Endothelial cell of umbilical vein (primary cell): ENCODE results near the gene RNASE9.

Experiments
- CTCF ChIP-seq, 2 donors: IDR thresholded peaks; 1 replicate in 1 of 2; 2 replicates in 1 of 2; pipeline ENCODE4 v1.5.1; 2011; ENCODE audit warnings: low read length in 2 of 2, mild to moderate bottlenecking in 2 of 2, moderate library complexity in 2 of 2, control low read depth in 1 of 2, inconsistent platforms in 1 of 2, low read depth in 1 of 2; ENCODE audit not compliant: insufficient read depth in 1 of 2; ENCODE audit errors: extremely low read depth in 1 of 2
- EZH2 ChIP-seq: IDR thresholded peaks from 2 replicates; pipeline ENCODE4 v1.6.1; 2012; ENCODE audit warnings: borderline replicate concordance, low read depth, mild to moderate bottlenecking, moderate library complexity, low read length, inconsistent platforms; ENCODE audit not compliant: severe bottlenecking
- POLR2A ChIP-seq: IDR thresholded peaks from 2 replicates; pipeline ENCODE4 v1.6.1; 2012; ENCODE audit warnings: low read depth, mild to moderate bottlenecking, control low read depth, low read length

- no peak for TF ChIP-seq CTCF (IDR thresholded peaks at IDR 0.05; ENCODE audit: extremely low read depth in 1 of 2, insufficient read depth in 1 of 2, low read depth in 1 of 2, low read length in 2 of 2)
- TF ChIP-seq POLR2A = no peak
- no peak for TF ChIP-seq EZH2
Measured at GRCh38 chr14:20602583-20602982, 41.7 kb upstream of the RNASE9 start.
